Skin of body (tissue), 2 donors: Measurements from ENCODE around the gene GABBR2. TPM values are rescaled to one million over a fixed set of nuclear protein-coding genes. Genes with fewer than 3 reads are reported as not detected.

Experiments
- DNase-seq: peaks from one replicate; lab custom pipeline; 2025; lab: John Stamatoyannopoulos, UW
- total RNA-seq: library from RNA; depleted of rRNA; stranded (reverse); fragments of >200 nt; gene quantifications from one replicate; pipeline ENCODE4 v1.2.3, GENCODE V29; 2014

Gene GABBR2
- total RNA-seq, 1 donor from 2014 or later, result 0.39 TPM

GRCh38 chr9:98570055-98570454 is 138.7 kb downstream of the GABBR2 start:
- DNase-seq, result no peak

GRCh38 chr9:98569491-98569890 is 139.2 kb downstream of the GABBR2 start:
- DNase-seq, result no peak

- DNase-seq, result no peak
These were observed 139.7 kb downstream of the GABBR2 start for GRCh38 chr9:98568909-98569469.

- DNase-seq, result no peak
These were observed 140.4 kb downstream of the GABBR2 start for GRCh38 chr9:98568234-98568908.

DNA sequence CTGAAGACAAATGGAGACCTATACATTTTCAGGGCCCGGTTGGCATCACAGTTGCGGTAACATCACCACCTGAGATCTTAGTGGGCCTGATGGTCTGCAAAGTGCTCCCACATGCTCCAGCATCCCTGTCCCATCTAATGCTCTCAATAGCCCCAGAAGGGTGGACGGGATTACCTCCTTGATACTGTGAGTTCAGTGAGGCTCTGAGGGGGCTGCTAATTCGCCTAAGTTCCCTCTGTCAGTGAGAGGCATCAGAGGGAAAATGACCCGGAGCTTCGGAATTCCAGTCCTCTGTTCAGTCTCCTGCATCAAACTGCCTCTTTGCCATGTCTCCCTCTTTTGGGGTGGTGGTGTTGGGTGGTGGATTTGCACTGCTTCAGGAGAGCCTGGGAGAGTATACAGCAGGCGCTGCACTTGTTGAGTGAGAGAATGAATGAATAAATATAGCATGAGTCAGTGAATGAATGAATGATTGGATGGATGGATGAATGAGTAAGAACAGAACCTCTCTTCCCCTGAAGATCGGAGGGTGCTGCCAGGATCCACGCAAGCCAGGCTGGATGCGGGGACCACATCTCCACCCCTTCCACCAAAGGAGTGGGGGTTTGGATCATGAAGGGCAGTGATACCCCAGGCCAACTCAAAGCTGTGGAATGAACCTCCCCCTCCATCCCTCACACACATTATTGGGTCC is 141.0 kb downstream of the GABBR2 start:
- DNase-seq, result no peak

DNA sequence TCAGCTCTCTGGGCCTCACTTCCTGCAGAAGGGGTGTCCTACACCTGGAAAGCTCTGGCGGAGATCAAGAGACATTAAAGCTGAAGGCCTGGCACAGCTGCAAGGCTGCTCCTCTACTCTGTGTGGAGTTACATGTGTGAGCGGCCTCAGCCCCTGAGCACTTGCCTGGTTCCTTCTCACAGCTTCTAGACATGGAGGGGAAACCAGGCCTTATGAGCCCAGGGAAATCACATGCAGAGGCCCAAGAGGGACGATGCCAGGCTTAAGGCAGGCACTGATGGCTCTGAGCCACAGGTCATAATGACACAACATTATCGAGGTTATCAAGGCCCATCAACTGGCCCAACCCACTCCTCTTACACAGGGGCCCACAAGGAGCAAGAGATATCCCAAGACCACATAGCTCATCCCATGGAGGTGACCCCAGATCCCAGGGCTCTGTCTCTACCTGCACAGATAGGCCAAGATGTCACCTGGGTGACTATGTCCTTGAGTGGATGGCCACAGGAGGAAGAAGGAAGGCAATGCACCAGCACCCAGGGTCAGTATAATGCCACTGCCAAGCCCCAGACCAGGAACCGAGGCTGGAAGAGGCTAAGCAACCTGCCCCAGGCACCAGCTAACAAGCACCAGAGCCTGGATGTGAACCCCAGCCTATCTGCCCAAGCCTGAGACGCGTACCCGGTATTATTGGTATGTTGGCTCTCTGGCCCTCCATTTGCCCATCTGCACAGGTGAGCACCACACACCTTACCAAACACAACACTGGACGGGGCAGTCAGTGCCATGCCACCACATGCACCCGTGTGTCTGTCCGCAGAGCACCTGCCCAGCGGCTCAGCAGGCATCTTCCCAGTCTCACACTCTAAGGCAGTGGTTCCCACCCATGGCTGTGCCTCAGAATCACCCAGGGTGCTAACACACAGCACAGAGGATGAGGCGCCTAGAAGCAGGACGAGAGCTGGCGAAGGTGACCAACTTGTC is 143.3 kb downstream of the GABBR2 start:
- DNase-seq, result no peak

DNA sequence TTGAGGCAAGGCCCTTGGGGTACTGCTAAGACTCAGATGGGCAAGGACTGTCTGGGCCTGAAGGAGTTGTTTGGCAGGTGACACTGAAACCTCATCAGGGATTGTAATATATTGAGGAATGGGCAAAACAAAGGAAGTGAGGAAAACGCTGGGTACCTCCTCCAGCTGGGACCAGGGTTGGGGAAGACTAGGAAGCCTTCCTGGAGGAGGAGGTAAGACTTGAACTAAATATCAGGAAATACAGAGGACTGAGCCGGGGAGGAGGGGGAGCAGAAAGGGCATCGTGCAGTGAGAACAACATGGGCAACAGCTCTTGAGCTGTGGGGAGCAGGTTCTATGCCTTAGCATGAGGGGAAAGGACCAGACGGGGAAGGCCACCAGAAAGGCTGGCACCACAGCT is 144.0 kb downstream of the GABBR2 start:
- no peak for DNase-seq

DNA sequence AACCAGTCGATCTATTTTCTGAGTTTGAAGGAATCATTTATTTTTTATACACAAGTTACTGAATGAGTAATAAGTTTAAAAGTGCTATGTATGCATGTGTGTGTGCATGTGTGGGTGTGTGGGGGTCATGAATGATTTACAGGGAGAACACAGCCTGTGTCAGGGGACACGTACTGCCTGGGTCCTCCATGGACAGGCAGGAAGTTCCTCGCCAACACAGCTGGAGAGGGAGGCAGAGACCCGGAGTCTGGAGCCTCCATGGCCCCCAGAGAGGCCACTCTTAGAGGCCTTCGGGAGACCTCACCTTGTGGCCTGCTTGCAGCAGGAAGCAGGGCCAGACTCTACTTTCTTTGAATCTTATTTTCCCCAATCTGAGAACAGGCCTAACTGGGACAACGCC is 144.7 kb downstream of the GABBR2 start:
- DNase-seq, result no peak

DNA sequence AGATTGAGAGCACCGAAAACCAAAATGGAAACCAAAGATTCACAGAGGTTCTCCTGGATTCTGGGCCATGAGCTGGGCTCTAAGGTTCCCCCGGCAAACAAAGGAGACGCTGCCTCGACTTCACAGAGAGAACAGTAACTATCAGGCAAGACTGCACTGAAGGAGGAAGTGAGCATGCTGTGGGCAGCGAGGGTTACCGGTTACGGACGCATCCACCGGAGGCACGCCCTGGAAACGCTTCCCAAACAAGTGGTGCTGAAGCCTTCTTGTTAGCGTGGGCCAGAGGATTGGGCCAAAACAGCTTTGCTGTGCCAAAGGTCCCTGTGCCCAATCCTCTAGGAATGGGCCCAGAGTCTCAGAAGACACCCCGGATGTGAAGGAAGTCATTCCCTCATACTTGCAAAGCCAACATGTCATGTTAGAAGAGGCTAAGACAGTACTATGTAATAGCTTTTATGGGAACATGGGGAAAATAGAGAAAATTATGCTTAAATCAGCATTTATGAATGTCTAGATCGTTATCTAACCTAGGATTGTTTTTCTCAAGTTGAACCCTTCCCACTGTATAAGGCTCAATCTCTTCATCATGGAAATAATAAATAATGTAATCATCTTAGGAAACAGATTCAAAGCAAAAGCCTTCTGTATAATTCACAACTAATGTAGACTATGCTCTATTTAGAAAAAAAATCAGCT is 145.4 kb downstream of the GABBR2 start:
- DNase-seq, result no peak

DNA sequence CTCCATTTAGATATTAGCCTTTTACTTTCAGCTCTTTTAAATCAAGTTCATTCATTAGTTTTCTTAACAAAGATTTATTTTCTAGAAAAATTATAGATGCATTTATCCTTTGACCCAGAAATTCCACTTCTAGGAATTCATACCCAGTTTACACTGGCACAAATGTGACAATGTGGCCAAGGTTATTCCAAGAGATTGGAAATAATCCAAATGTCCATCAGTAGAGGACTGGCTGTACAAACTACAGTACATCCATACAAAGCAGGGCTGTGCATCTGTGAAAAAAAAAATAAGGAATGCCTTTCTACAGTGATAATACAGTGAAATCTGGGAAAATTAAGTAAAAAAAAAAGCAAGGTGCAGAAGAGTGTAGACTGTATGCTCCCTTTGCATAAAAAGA is 149.2 kb downstream of the GABBR2 start:
- no peak for DNase-seq

DNA sequence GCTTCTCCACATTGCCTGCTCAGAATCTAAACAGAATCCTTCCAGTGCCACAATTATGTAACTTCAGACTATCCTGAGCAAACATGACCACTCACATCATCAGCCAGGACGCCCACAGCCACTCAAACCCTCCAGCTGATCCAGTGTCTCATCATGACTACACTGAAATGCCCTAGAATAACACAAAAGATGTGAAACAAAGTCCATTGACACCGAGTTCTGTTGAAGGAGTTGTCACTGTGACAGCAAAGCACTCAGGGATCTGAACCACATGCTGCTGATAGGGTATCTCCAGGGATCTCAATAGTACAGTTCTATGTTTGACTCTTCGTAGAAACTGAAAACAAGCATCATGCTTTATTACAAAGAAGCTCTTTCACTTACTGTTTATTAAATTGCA is 150.2 kb downstream of the GABBR2 start:
- no peak for DNase-seq

DNA sequence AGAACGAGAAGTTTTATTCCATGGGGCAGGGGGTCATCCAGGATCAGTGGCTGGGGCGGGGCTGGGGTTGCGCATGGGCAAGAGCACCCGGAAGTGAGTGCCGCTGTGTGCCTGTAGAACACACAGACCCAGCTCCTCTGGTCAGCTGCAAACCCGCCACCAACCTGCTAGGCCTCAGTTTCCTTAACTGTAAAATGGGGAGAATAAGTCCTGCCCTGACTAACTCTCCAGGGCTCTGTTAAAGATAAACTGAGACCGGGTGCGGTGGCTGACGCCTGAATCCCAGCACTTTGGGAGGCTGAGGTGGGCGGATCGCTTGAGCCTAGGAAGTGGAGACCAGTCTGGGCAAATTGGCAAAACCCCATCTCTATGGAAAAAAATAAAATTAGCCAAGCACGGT is 152.2 kb downstream of the GABBR2 start:
- DNase-seq, result no peak

- DNase-seq, result no peak
These were observed 152.9 kb downstream of the GABBR2 start for GRCh38 chr9:98555651-98556465.

- no peak for DNase-seq
These were observed 154.0 kb downstream of the GABBR2 start for GRCh38 chr9:98554752-98555151.

DNA sequence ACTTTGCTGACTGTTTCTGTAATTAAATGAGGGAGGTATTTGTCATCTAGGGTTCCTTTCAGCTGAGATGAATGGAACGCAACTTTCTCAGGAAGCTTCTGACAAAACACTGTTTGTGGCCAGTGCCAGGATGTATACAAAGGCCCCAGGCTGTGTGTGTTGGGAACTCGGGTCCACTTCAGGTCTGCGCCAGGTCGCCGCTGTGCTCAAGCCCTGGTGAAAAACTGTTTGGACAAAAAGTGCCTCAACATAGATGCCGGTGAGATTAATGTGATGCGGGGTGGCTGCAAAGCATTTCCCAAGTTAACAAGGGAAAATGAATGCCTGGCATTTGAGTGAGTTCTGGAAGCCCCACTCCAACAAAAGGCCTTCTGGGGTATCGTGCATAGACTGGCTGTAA is 156.4 kb downstream of the GABBR2 start:
- DNase-seq, result no peak

GRCh38 chr9:98551511-98552286 is 157.0 kb downstream of the GABBR2 start:
- no peak for DNase-seq

DNA sequence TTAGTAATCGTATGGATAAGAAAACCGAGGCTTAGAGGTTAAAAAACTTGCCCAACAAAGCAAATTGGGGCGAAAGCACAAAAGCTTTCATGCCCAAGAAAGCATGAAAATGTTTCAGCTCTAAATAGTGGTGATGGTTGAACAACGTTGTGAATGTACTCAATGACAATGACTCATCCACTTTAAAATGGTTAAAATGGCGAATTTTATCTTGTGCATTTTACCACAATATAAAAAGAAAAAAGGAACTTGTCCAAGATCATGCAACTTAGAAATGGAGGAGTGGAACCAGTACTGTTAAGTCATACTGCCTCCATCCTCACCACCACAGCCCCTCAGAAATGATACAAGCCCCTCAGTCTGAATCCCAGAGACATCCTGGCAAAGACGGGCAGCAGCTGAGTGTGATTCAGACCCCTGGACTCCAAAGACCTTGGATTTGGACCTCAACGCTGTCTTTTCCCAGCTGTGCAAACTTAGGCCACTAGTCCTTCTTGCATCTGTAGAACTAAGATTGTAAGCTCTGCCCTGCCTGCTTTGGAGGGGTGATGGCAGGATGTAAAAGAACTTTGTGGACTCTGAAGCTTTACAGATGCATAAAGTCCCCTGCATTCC is 158.4 kb downstream of the GABBR2 start:
- DNase-seq, result no peak

DNA sequence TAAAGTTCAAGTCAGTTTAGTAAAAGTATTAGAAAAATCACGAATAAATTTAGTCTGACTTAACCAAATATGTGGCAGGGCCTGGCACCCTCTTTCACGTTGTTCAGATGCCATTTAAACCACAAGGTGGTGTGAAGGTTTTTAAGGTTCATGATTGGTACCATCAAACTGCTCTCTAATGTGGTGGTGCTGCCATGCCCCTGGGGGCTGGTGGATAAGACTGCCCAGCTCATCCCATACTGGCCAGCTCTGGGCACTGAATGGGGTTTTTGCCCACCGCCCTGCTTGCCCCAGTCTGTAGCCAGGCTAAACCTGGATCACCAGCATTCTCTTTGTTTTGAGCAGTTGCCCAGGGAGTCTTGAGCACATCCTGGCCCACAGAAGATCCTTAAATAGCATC is 159.3 kb downstream of the GABBR2 start:
- DNase-seq, result no peak

DNA sequence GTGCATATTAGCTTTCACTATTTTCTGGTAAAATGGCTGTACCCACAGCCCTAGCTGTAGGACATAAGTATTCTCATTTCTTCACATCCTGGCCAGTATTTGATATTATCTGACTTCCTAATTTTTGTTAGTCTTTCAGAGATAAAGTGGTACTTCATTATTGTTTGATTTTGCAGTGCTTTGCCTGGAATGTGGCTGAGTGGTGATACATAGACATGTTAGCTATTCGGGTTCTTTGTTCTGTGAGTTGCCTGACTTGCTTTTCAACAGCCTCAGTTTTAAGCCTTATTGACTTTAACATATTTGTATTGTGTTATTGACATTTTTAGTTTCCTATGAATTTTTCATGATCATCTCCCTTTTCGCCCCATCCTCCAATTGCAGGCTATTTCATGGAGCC is 161.1 kb downstream of the GABBR2 start:
- DNase-seq, result no peak
